SK-MEL-5 (cell line): Measurements from ENCODE around the gene NEDD4L. TPM values are rescaled to one million over a fixed set of nuclear protein-coding genes. Genes with fewer than 3 reads are reported as not detected.

Experiments used
- DNase-seq: peaks from one replicate; pipeline ENCODE4 v3.0.0-alpha.2; 2016; ENCODE audit warnings: low read depth, low spot score
- in situ Hi-C: cut with HindIII; loops from 2 replicates; pipeline ENCODE4 v1.10.0; 2016; ENCODE audit warnings: low sequenced_read_pairs, high pct_unique_total_duplicates, low pct_unique_long_range_greater_than_20kb
- total RNA-seq: library from RNA; depleted of rRNA; stranded (reverse); fragments of >200 nt; shearing (Covaris generic); gene quantifications from 2 replicates; pipeline ENCODE4 v1.2.3, GENCODE V29; 2014

The NEDD4L gene
- total RNA-seq, 1 experiment from 2014 or later = 215 TPM

DNA sequence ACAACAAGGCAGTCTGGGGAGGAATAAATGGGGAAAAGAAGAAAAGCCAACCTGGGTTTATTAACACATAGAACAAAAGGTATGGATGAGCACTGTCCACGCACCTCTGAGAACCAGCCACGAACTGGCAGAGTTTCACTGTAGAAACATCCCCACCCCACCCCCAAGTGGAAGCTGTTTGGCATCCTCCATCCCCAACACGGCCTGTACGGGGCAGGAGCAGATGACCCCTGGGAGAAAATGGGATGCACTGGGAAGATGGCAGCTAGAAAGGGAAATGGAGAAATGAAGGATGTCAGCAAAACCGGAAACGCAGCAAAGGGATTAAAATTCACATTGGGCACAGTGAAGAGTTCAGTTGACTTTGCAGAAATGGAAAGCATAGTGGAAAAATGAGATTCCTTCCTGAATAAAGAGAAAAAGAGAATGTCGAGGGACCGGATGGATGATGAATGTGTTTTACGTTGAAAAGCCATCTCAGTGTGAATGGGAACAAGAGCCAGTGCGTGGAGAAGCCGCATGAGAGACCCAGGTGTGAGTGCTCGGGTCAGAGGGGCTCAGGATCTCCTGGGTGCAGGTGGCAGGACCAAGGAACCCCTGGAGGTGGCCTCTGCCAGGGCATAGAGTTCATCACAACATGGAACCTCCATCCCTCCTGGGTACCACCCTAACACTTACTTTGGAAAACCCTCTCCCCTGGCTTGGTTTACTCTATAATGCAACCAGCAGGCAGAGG, 337.8 kb downstream of the NEDD4L start:
- no peak for DNase-seq
- in situ Hi-C loops = no loop called here

DNA sequence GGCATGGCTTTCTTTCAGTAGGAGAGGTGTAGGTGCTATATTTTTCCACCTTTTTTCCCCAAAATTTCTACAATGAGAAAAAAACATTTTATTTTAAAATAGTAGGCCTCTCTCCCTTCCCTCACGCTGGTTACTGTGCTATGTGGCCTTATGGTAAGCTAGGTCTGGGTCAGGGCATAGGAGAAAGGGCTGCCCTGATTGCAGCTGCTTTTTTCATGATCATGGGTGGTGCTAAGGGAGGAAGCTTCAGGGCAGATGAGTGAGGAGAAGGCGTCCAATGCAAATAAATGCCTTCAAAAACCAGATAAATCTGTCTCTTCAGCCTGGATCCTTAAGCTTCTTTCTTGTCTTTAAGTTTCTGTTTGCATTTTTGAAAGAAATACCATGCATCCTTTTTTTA, 338.4 kb downstream of the NEDD4L start:
- in situ Hi-C loops = no loop called here
- DNase-seq = no peak

DNA sequence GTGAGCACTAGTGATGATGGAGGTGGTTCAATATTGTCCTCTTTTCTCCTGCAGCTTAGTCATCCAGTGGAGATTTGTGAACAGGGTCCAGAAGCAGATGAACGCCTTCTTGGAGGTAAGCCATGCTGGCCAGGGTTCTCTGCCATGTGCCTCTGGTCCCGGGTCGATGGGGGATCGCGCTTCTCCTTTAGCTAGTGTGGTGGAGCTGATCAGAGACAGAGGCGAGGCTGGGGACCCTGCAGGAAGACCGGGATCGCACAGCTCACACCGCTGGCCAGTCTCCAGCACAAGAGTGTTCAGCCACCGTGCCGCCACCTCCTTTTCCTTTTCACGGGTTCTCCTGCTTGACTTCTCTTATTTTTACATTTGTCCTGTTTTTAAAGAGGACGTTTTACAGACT, 341.4 kb downstream of the NEDD4L start:
- in situ Hi-C loops = no loop called here

DNA sequence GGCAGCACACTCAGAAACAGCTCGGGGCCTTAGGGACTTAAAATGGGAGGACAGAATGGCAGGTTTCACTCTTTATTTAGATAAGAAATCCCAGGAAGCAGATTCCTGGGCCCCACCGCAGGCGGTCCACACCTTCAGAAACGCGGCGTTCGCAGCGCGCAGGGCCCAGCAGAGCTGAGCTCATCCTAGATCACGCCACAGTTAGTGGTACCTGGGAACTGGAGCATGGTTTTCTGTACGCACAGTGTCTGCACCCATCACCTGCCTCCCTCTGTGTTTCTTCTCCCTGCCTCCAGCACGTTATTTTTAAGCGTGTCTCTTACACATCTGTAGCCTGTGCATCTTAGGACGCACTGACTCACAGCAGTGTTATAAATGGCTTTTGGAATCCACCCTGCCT, 342.8 kb downstream of the NEDD4L start:
- in situ Hi-C loops = no loop called here
- no peak for DNase-seq

More for the DNA sequence above, 341.4 kb downstream of the NEDD4L start:
- no peak for DNase-seq

DNA sequence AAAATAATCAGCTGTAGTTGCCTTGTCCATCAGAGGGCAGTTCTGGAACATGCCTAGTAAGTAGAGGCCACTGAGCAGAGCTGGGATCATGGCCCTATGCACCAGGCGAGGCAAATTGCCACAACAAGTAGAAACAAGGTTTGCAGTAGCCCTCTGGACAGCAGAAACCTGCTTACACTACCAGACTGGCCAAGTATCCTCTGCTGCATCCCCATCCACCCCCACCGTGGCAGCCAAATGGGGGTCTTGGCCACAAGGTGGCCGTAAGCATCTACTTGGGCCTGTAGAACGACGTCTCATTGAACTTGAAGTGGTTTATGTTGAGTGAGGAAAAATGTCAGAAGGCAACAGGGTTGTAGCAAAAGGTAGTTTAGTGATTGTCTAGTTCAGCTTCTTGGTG, 343.7 kb downstream of the NEDD4L start:
- in situ Hi-C loops = no loop called here
- no peak for DNase-seq

DNA sequence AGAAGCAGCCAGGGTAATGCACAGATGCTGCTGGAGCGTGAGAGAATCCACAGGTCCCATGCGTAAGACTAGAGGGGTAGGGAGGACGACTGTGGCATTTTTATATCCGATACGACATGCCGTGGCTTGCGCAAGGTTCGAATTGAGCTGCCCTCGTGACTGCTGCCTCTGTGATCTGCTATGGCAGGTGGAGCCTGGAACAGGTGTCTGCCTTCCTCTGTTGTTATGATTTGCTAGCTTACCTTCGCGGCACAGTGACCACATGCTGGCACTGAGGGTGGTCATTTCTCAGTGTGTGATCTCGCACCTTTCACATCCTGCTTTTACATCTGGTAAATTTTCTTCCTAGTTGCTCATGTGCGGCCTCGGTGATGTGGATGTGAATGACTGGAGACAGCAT, 344.7 kb downstream of the NEDD4L start:
- no peak for DNase-seq
- in situ Hi-C loops = no loop called here

DNA sequence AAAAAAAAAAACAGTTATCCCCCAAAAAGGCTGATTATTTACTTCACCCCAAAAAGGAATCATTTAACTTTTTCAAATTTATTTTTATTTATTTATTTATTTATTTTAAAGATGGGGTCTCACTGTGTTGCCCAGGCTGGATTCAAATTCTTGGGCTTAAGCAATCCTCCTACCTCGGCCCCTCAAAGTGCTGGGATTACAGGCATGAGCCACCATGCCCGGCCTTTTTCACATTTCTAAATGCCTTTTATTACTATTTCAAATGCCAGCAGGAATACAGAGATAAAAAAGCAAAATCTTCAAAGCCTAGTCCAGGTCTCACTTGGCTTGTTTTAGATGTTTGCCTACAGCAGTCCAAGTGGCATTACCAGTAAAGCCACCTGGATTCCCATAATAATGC, 345.7 kb downstream of the NEDD4L start:
- DNase-seq = no peak
- in situ Hi-C loops = no loop called here

DNA sequence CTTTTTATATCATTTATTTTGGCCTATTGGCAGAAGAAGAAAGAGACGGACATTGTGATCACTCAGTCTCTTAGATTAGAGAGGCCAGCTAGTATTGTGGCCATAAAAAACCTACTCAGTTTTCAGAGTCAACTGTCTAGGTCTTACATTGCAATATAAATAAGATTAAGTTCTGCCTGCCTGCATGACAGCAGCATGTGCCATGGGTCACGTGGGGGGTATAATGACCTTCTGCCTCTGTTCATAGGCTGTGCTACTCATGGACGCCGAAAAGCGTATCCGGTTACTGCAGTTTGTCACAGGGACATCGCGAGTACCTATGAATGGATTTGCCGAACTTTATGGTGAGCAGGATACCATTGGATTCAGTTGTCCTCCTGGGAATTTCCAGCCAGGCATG, 346.4 kb downstream of the NEDD4L start:
- no peak for DNase-seq
- in situ Hi-C loops = no loop called here

DNA sequence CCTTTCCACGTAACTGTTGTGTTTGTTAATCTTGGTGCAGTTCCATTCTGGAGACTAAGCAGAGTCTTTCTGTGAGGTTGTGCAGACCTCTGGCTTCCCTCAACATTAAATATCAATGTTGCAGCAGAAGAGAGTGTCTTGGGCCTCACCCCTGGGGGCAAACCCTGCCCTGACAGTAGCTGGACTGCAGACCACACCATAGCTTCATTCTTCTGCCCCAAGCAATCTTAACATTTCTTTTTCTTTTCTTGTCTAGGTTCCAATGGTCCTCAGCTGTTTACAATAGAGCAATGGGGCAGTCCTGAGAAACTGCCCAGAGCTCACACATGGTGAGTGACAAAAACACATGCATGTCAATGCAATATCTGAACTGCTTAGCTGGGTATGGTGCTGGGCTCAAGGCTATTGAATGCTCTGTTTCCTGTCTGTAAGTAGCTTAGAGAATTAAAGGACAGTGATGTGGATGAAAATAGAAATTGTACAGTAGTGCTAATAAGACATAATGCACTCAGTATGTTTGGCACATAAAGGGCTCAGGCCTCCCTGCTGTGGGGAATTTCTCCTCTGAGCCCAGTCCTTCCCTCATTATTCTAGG, 347.3 kb downstream of the NEDD4L start:
- in situ Hi-C loops = no loop called here
- DNase-seq = no peak

DNA sequence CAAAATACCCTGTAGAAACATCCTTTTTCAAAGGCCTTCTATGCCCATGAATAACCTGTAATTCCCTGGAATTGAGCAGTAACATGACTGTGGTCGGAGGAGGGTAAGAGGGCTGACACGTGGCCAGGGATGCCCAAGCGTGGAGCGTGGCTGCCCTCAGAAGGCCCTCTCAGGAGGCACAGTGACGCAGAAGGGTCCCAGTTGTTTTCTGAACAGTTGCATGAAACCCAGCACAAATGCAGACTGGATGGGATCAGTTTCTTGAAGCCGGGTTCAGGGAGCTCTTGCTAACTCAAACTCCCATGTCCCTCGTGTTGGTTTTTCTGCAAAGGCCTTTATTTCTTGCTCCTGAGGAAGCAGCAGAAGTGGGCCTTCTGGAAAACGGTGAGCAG, 347.9 kb downstream of the NEDD4L start:
- DNase-seq = no peak
- in situ Hi-C loops = no loop called here

DNA sequence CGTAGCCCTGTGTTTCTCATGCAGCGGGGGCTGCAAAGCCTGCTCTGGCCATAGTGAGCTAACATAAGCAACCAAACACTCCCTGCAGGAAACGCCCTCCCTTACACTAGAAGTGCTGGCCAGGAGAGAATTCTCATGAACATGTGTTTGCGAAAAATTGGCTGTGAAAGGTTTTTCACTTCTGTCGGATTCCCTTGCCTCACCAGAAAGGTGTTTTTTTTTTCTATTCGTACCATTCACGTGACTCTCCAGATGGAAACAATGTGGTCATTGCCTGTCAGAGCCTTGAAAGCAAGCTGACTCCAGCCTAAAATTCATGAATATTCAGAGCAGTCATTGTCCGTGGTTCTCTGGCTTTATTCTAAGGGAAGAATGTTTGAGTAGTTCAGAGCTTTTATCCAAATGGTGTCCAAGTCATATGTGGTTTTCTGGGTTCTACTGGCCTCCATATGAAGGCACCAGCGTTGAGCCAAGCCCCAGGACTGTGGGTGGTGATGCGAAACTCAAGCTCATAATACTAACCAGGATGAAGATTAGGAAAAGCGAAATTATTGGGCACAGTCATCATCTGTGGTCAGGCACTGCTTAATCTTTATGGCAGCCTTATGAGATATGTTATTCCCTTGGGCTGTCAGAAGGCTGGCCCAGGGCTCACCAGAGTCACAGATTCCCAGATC, 348.4 kb downstream of the NEDD4L start:
- DNase-seq = no peak
- in situ Hi-C loops = no loop called here

DNA sequence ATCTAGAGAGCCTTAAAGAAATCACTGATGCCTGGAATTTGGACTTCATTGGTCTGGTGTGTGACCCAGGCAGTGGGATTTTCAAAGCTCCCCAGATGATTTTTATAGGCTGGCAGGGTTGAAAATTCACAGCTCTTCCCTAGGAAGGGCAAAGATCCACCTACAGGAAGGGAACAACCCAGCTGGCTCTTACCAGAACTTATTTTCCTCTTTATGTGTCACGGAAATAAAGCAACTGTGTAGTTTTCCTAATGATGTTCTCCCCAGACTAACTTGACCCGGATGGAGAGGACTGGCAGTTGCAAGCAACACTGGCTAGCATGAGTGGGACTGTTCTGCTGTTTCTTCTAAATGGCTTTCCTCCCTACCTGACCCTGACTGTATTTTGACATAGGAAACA, 349.3 kb downstream of the NEDD4L start:
- in situ Hi-C loops = no loop called here

DNA sequence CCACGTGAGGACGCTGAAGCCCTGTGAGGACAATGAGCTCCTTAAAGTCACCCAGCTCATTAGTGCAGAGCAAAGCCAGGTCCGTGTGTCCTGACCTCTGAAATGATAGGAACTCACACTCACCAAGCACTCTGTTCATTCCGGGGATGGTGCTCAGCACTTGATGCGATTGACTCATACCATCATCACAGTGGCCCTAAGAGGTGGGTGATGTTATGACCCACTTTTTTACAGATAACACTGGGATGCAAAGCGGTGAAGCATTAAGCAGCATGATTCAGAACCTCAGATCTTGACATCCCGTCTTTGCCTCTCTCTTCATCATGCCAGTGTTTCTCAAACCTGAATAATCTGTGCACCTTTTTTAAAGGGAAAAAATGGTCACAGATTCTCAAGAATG, 350.0 kb downstream of the NEDD4L start:
- in situ Hi-C loops = no loop called here
- no peak for DNase-seq

More for the DNA sequence above, 349.3 kb downstream of the NEDD4L start:
- DNase-seq = no peak

DNA sequence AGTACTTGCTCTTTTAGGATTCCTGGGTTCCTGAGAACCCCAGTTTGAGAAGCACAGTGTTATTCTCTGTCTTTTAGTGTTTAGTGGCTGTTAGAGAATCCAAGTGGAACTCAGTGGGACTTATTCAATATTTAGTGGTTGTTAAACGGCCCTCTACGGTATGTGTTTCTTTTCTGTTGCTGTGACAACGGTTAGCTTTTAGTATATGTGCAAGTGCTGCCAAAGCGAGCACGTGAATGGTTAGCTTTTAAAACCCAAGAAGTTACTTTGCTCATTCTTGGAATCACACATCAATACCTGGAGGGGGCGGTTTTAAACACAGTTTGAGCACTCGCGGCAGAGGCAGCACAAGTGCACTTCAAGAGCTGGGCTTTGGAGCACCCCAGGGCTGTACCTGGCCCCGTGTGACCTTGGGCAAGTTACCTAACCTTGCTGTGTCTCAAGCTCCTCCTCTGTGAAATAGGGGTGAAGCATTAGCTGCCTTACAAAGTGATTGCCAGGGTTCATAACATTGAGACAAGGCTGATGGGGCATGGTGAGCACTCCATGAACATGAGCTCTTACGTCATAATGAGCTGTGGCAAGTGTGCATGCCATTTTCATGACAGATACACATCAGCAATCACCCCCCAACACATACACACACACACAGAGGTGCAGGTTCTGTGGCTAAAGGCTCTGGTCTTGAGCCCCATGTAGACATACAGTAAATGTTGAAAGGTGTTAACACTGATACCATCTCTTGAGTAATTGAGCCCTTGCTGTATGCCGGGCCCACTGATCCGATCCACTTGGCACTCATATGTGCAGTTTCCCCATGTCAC, 350.8 kb downstream of the NEDD4L start:
- in situ Hi-C loops = no loop called here
- DNase-seq = no peak

DNA sequence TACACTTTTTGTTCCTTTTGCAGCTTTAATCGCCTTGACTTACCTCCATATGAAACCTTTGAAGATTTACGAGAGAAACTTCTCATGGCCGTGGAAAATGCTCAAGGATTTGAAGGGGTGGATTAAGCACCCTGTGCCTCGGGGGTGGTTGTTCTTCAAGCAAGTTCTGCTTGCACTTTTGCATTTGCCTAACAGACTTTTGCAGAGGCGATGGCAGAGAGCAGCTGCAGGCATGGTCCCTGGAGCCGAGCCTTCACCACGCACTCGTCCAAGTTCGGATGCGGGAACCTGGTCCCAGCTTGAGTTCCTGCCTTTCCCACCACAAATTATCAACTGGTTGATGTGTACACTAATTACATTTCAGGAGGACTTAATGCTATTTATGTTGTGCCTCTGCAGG, 352.1 kb downstream of the NEDD4L start:
- in situ Hi-C loops = no loop called here

DNA sequence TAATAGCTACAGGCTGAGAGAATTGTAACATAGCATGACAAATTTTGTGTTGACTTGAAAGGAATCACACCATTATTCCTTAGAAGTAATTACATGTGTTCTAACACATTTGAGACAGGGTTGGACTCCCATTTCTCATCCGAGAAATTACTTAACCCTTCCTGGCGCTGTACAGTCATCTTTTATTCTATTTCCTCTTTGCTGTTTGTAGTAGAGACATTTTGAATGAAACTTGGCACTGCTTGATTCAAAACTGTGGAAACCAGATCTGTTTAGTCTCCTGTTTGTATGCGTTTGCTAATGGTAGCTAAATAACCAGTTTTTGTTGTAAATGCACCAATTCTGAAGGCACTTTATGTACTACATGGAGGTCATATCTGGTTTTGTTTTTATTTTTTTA, 352.9 kb downstream of the NEDD4L start:
- DNase-seq = no peak
- in situ Hi-C loops = no loop called here

More for the DNA sequence above, 352.1 kb downstream of the NEDD4L start:
- no peak for DNase-seq

DNA sequence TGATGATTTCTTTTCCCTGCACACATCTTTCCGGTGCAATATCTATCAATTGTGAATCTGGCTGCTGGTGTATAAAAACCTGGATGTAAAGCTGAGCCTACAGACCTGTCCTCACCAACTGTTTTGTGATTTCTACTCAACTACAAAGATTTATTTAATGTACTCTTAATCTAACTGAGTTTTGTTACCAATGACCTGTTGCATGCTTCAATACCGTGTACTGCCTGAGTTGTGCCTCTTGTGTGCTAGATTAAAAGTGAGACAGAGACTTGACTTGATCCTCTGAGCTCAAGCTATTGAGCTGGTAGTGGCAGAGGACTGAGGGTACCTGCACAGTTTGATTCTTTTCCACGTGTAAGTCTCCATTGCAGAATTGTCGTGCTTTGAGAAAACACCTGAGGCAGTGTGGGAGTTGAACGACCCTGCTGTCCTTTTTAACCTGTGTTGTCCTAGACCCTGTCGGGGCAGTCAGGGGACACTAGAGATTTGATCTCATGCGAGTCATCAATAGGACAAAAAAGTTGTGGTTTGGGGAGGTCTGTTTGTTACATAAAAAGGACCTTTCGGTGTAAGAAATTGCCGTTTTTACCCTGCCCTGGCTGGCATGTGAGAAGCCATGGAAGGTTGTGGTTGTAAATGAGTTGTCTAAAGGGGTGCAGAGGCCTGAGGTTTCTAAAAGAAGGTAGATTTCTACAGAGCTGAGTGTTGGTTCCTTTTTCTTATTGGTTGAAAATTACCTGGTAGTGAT, 353.5 kb downstream of the NEDD4L start:
- in situ Hi-C loops = no loop called here

More for the DNA sequence above, 353.5 kb downstream of the NEDD4L start:
- no peak for DNase-seq
